ENCODE measurements around the gene KCNQ2.
"Not testable (repeated sequence)": the region's sequence is repeated elsewhere in the genome, so short reads cannot be mapped to it uniquely, and the experiment has no call there.

Gene KCNQ2

GRCh38 chr20:63471981-63472831 lies at the start of gene KCNQ2:
TSS of gene KCNQ2 (minus strand) at chr20:63472655. CDS start at chr20:63472463, 192 bp downstream.
- peaks cover 24% of the 10 kb centered on the region for H3K27me3 Mint-ChIP-seq
- no peak within 1 kb of the TSS for H3K4me3 Mint-ChIP-seq
- no peaks in the 10 kb centered on the region for H3K9me3 Mint-ChIP-seq
- H3K36me3 Mint-ChIP-seq, result no peaks in the 10 kb centered on the region
- no peak within 1 kb of the TSS for H3K27ac Mint-ChIP-seq
- peaks cover 5% of the 10 kb centered on the region for H3K4me1 Mint-ChIP-seq

- H3K9me3 Mint-ChIP-seq, result no peaks in the 10 kb centered on the region
- H3K4me3 Mint-ChIP-seq, result peak overlapping the region; percentile 85
- no peaks in the 10 kb centered on the region for H3K27me3 Mint-ChIP-seq
- no peak overlapping the region for H3K27ac Mint-ChIP-seq
- peaks cover 5% of the 10 kb centered on the region for H3K4me1 Mint-ChIP-seq
- H3K36me3 Mint-ChIP-seq, result peaks cover 9% of the 10 kb centered on the region
These were observed 49.1 kb upstream of the KCNQ2 start for GRCh38 chr20:63521602-63522001.

- H3K4me1 Mint-ChIP-seq, result peaks cover 5% of the 10 kb centered on the region
- peaks cover 9% of the 10 kb centered on the region for H3K36me3 Mint-ChIP-seq
- H3K4me3 Mint-ChIP-seq, result peak overlapping the region; percentile 85
- no peak overlapping the region for H3K27ac Mint-ChIP-seq
- H3K27me3 Mint-ChIP-seq, result no peaks in the 10 kb centered on the region
- H3K9me3 Mint-ChIP-seq, result no peaks in the 10 kb centered on the region
These were observed 48.6 kb upstream of the KCNQ2 start for GRCh38 chr20:63520934-63521601.

DNA sequence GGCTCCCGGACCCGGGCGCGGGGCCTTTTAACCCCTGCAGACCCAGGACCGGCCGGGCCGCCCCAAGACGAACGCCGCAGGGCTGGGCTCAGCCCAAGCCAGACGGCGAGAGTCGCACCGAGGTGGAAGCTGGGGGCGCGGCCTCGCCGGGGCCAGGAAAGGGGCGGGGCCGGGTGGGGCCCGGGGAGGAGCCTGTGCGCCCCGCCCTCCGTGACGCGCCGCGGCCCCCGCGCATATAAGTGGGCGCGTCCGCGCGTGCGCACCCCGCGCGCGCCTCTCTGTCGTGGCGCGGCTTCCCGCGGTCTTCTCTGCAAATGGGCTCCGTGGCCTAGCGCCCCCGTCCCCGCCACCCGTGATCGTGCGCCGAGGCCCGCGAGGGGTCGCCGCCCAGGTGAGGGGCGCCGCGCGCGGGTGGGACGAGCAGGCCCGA lies 48.1 kb upstream of the KCNQ2 start, which contains the start of gene PPDPF:
PPDPF (plus strand) TSS at position 262 of the 430 bp plus-strand sequence. CDS start 544 bp downstream, outside the sequence.
- Mint-ChIP-seq H3K27me3 (no peaks in the 10 kb centered on the region), H3K27ac (peak within 1 kb of the TSS; percentile 74), H3K9me3 (no peaks in the 10 kb centered on the region), H3K36me3 (peaks cover 9% of the 10 kb centered on the region), H3K4me3 (peak within 1 kb of the TSS; percentile 85), H3K4me1 (peaks cover 5% of the 10 kb centered on the region)

- Mint-ChIP-seq H3K9me3 (no peaks in the 10 kb centered on the region), H3K27ac (no peak overlapping the region), H3K27me3 (no peaks in the 10 kb centered on the region), H3K4me3 (peak overlapping the region; percentile 64), H3K4me1 (peaks cover 5% of the 10 kb centered on the region), H3K36me3 (peaks cover 9% of the 10 kb centered on the region)
These were observed 47.4 kb upstream of the KCNQ2 start for GRCh38 chr20:63519668-63520503.

GRCh38 chr20:63518946-63519667 lies 46.7 kb upstream of the KCNQ2 start:
- H3K9me3 Mint-ChIP-seq, result no peaks in the 10 kb centered on the region
- peaks cover 7% of the 10 kb centered on the region for H3K36me3 Mint-ChIP-seq
- peaks cover 5% of the 10 kb centered on the region for H3K4me1 Mint-ChIP-seq
- peak overlapping the region; percentile 59 for H3K27ac Mint-ChIP-seq
- no peaks in the 10 kb centered on the region for H3K27me3 Mint-ChIP-seq
- H3K4me3 Mint-ChIP-seq, result peak overlapping the region; percentile 64

GRCh38 chr20:63518351-63518861 lies 46.0 kb upstream of the KCNQ2 start:
- H3K4me1 Mint-ChIP-seq, result peaks cover 5% of the 10 kb centered on the region
- peaks cover 3% of the 10 kb centered on the region for H3K36me3 Mint-ChIP-seq
- H3K27me3 Mint-ChIP-seq, result no peaks in the 10 kb centered on the region
- peak overlapping the region; percentile 59 for H3K27ac Mint-ChIP-seq
- peak overlapping the region; percentile 44 for H3K4me3 Mint-ChIP-seq
- no peaks in the 10 kb centered on the region for H3K9me3 Mint-ChIP-seq

DNA sequence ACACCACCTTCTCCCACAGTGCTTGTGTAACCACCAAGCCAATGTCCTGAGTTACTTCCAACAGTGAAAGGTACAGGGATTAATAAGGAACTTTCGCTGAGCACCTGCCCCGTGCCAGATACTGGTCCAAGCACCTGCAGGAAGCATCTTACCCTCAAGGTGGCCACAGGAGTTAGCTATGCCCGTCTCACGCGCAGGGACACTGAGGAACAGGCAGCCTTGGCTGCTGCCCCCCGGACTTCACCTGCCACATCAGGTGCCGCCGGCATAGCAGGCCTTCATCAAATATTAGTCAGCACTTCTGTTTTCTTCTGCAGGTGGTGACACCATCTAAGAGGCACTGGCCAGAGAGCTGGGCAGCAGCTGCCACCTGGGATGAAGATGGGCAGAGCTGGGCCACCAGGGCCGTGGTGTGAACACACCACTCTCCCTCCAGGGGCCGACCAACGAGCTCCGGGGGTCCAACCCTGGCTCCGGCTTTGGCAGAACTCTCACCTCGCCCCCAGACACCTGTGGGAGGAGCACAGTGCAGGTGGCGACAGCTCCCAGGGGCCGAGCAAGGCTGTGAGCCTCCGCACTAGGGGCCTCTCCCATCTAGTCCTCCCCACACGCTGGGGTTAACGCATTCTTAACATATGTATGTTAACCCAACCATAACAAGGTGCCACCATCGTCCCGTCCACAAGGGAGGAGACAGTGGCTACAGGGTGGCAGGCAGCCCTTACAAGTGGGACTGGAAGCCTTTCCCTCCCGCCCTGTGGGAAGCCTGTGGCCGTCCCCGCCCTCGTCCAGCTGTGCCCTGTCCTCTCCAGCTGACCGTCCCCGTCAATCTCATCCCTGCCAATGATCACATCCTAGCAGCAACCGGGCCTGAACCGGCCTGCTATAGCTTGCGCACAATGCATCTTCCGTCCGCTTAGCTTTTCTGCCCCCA lies 45.2 kb upstream of the KCNQ2 start:
- Mint-ChIP-seq H3K4me1 (peaks cover 3% of the 10 kb centered on the region), H3K36me3 (peaks cover 2% of the 10 kb centered on the region), H3K4me3 (no peak overlapping the region), H3K9me3 (no peaks in the 10 kb centered on the region), H3K27ac (no peak overlapping the region), H3K27me3 (peaks cover 2% of the 10 kb centered on the region)

- not testable (repeated sequence) for H3K9me3 Mint-ChIP-seq, H3K4me1 Mint-ChIP-seq, H3K36me3 Mint-ChIP-seq, H3K4me3 Mint-ChIP-seq, H3K27ac Mint-ChIP-seq
- H3K27me3 Mint-ChIP-seq, result peaks cover 11% of the 10 kb centered on the region
These were observed 42.1 kb upstream of the KCNQ2 start for GRCh38 chr20:63514520-63514919.

DNA sequence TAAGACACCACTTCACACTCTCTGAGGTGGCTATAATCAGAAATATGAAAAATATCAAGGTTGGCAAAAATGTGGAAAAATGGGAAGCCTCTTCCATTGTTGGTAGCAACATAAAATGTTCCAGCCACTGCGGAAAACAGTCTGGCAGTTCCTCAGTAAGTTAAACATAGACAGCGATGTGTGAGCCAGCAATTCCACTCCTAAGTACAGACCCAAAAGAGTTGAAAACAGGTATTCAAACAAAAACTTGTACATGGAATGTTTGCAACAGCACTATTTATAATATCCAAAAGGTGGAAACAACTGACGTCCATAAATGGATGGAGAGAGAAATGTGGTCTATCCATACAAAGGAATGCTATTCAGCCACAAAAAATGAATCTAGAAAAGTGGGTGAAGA lies 40.8 kb upstream of the KCNQ2 start:
- H3K4me1 Mint-ChIP-seq, result no peaks in the 10 kb centered on the region
- H3K27me3 Mint-ChIP-seq, result peaks cover 16% of the 10 kb centered on the region
- no peaks in the 10 kb centered on the region for H3K9me3 Mint-ChIP-seq
- H3K36me3 Mint-ChIP-seq, result no peaks in the 10 kb centered on the region
- H3K27ac Mint-ChIP-seq, result no peak overlapping the region
- no peak overlapping the region for H3K4me3 Mint-ChIP-seq

GRCh38 chr20:63509088-63509564 lies 36.7 kb upstream of the KCNQ2 start:
- peaks cover 23% of the 10 kb centered on the region for H3K27me3 Mint-ChIP-seq
- peaks cover under 1% of the 10 kb centered on the region for H3K36me3 Mint-ChIP-seq

DNA sequence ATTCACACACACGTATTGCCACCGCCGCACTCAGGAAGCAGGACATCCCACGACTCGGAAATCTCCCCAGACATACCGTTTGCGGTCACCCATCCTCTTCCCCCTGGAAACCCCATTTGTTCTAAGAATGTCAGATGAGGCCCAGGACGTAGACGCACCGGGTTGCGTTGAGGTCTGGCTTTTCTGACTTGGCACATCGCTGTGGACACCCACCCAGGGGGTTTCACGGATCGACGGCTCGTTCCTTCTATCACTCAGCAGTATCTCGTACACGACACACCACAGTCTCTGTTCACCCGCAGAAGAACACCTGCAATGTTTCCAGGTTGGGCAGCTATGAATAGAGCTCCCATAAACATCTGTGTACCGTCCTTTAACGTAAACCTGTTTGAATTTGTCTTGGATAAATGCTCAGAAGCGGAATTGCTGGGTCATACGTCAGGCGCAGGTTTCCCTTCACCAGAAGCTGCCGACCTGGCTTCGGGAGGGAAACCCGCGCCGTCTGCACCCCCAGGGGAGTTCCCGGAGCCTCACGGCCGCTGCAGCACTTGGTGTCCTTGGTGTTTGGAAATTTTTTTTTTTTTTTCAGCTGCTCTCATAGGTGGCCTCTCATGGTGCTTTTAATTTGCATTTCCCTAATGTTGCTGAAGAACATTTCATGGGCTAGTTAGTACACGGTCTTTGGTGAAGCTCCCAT lies 35.8 kb upstream of the KCNQ2 start:
- Mint-ChIP-seq H3K4me3 (no peak overlapping the region), H3K27ac (no peak overlapping the region), H3K4me1 (no peaks in the 10 kb centered on the region), H3K36me3 (peaks cover 1% of the 10 kb centered on the region), H3K9me3 (peaks cover 4% of the 10 kb centered on the region), H3K27me3 (peaks cover 22% of the 10 kb centered on the region)

More at GRCh38 chr20:63509088-63509564, 36.7 kb upstream of the KCNQ2 start:
- Mint-ChIP-seq H3K4me3 (no peak overlapping the region), H3K4me1 (no peaks in the 10 kb centered on the region), H3K27ac (no peak overlapping the region), H3K9me3 (peaks cover 1% of the 10 kb centered on the region)

- peak overlapping the region; percentile 36 for H3K27ac Mint-ChIP-seq
- peaks cover 4% of the 10 kb centered on the region for H3K9me3 Mint-ChIP-seq
- peaks cover 21% of the 10 kb centered on the region for H3K27me3 Mint-ChIP-seq
- H3K4me3 Mint-ChIP-seq, result no peak overlapping the region
- no peaks in the 10 kb centered on the region for H3K4me1 Mint-ChIP-seq
- peaks cover 1% of the 10 kb centered on the region for H3K36me3 Mint-ChIP-seq
These were observed 34.8 kb upstream of the KCNQ2 start for GRCh38 chr20:63507083-63507743.

Data from activated naive CD4-positive, alpha-beta T cell treated with anti-CD3 and anti-CD28 coated beads, Interleukin-2, amount 50 U/mL, for 24 hours (primary cell).